Natural killer cell (primary cell): ENCODE results near the gene PLXNB1. TPM values are rescaled to one million over a fixed set of nuclear protein-coding genes. Genes with fewer than 3 reads are reported as not detected.

Experiments
- ATAC-seq, 3 donors: fragments of 150-1000 bp in 2 of 3; fragments of 200-7000 bp in 1 of 3; cut with Tn5 transposase; 1 replicate in 1 of 3; 2 replicates in 2 of 3; pipeline ENCODE4 v1.10.0; 2021; ENCODE audit warnings: mild to moderate bottlenecking in 2 of 3, moderate library complexity in 2 of 3
- DNase-seq, 2 donors: peaks; one replicate each; pipeline versions ENCODE4 v3.0.0 to v3.0.0-alpha.2; 2013 to 2021; ENCODE audit warnings: mixed read lengths in 1 of 2
- H3K27ac ChIP-seq: one replicate; pipeline ENCODE4 v1.5.1; 2013; ENCODE audit warnings: mild to moderate bottlenecking, low read length
- H3K27me3 ChIP-seq: one replicate; pipeline ENCODE4 v1.6.1; 2013; ENCODE audit warnings: low read length; ENCODE audit not compliant: control insufficient read depth, insufficient read depth
- H3K36me3 ChIP-seq: one replicate; pipeline ENCODE4 v1.6.1; 2013; ENCODE audit warnings: low read length; ENCODE audit not compliant: control insufficient read depth, insufficient read depth
- H3K4me1 ChIP-seq: one replicate; pipeline ENCODE4 v1.6.1; 2013; ENCODE audit warnings: low read length; ENCODE audit not compliant: control insufficient read depth, insufficient read depth
- H3K4me3 ChIP-seq: one replicate; pipeline ENCODE4 v1.5.1; 2013; ENCODE audit warnings: low read length
- H3K9me3 ChIP-seq: one replicate; pipeline ENCODE4 v1.6.1; 2013; ENCODE audit warnings: low read length; ENCODE audit not compliant: control insufficient read depth, insufficient read depth
- H3K27ac Mint-ChIP-seq, 2 donors: one replicate each; pipeline ENCODE4 v1.8.0; 2022; ENCODE audit warnings: mild to moderate bottlenecking in 2 of 2, mixed read lengths in 2 of 2, moderate library complexity in 1 of 2
- H3K27me3 Mint-ChIP-seq, 2 donors: one replicate each; pipeline ENCODE4 v1.8.0; 2022; ENCODE audit warnings: low read depth in 2 of 2, mixed read lengths in 2 of 2
- H3K36me3 Mint-ChIP-seq: one replicate; pipeline ENCODE4 v1.8.0; 2022; ENCODE audit warnings: mixed read lengths
- H3K4me1 Mint-ChIP-seq, 2 donors: one replicate each; pipeline ENCODE4 v1.8.0; 2022; ENCODE audit warnings: mixed read lengths in 2 of 2
- H3K4me3 Mint-ChIP-seq: one replicate; pipeline ENCODE4 v1.8.0; 2022; ENCODE audit warnings: mild to moderate bottlenecking, moderate library complexity, mixed read lengths
- H3K9me3 Mint-ChIP-seq, 2 donors: one replicate each; pipeline ENCODE4 v1.8.0; 2022; ENCODE audit warnings: mixed read lengths in 2 of 2
- CTCF ChIP-seq: fragments of 200-600 bp; IDR thresholded peaks from one replicate; pipeline ENCODE4 v1.8.0; 2022; ENCODE audit warnings: antibody characterized with exemption
- WGBS: methylation state at CpG from one replicate; pipeline ENCODE4 v1.1.7; 2013; ENCODE audit warnings: missing lambda C conversion rate; ENCODE audit not compliant: insufficient coverage; 5-methylcytosine and 5-hydroxymethylcytosine counted together
- intact Hi-C: fragments of 100-400 bp; cut with micrococcal nuclease; formaldehyde crosslinking; loops from one replicate; pipeline ENCODE4 v1.14.2; 2022
- total RNA-seq, 4 donors: library from RNA; stranded (reverse); fragments of 120-200 nt in 1 of 4; gene quantifications; one replicate each; pipeline versions ENCODE4 v1.2.3 to v1.2.4, GENCODE V29; 2013 to 2022

PLXNB1 gene
- total RNA-seq, 3 donors from 2014 or later (not counting 1 experiment from before 2014, with no cell fraction given), result 4.3 to 5.0 (median 4.4) TPM

GRCh38 chr3:48413086-48413485 is 16.8 kb downstream of the PLXNB1 start:
- Histone ChIP-seq H3K4me3 (no peak overlapping the region), H3K27ac (no peak overlapping the region), H3K9me3 (no peaks in the 10 kb centered on the region), H3K27me3 (no peaks in the 10 kb centered on the region), H3K36me3 (no peaks in the 10 kb centered on the region), H3K4me1 (no peaks in the 10 kb centered on the region)
- TF ChIP-seq CTCF, result no peak
- H3K4me1 Mint-ChIP-seq, result no peaks in the 10 kb centered on the region
- 77% methylated on average over 8 of the region's 8 CpGs for WGBS
- H3K9me3 Mint-ChIP-seq, result no peaks in the 10 kb centered on the region
- no peak for ATAC-seq
- H3K27ac Mint-ChIP-seq, result no peak overlapping the region
- no peak for DNase-seq
- H3K27me3 Mint-ChIP-seq, result no peaks in the 10 kb centered on the region
- H3K4me3 Mint-ChIP-seq, result no peak overlapping the region
- H3K36me3 Mint-ChIP-seq, result no peaks in the 10 kb centered on the region
- intact Hi-C loops, result no loop called here

GRCh38 chr3:48412375-48413001 is 17.4 kb downstream of the PLXNB1 start:
- Histone ChIP-seq H3K27me3 (no peaks in the 10 kb centered on the region), H3K4me1 (no peaks in the 10 kb centered on the region), H3K36me3 (no peaks in the 10 kb centered on the region), H3K27ac (no peak overlapping the region), H3K9me3 (no peaks in the 10 kb centered on the region), H3K4me3 (no peak overlapping the region)
- H3K9me3 Mint-ChIP-seq, result no peaks in the 10 kb centered on the region
- DNase-seq (no peak), ATAC-seq (no peak)
- no peak overlapping the region for H3K4me3 Mint-ChIP-seq
- H3K27me3 Mint-ChIP-seq, result no peaks in the 10 kb centered on the region
- no peaks in the 10 kb centered on the region for H3K36me3 Mint-ChIP-seq
- no peak overlapping the region for H3K27ac Mint-ChIP-seq
- no peak for TF ChIP-seq CTCF
- intact Hi-C loops, result no loop called here
- WGBS, result 91% methylated on average over 19 of the region's 19 CpGs
- H3K4me1 Mint-ChIP-seq, result no peaks in the 10 kb centered on the region

GRCh38 chr3:48411606-48412374 is 18.1 kb downstream of the PLXNB1 start:
- Mint-ChIP-seq H3K9me3 (no peaks in the 10 kb centered on the region), H3K36me3 (no peaks in the 10 kb centered on the region), H3K27ac (no peak overlapping the region), H3K4me3 (no peak overlapping the region), H3K27me3 (no peaks in the 10 kb centered on the region), H3K4me1 (no peaks in the 10 kb centered on the region)
- no peak for TF ChIP-seq CTCF
- Histone ChIP-seq H3K27me3 (no peaks in the 10 kb centered on the region), H3K9me3 (no peaks in the 10 kb centered on the region), H3K4me3 (no peak overlapping the region), H3K36me3 (no peaks in the 10 kb centered on the region), H3K4me1 (no peaks in the 10 kb centered on the region), H3K27ac (no peak overlapping the region)
- 78% methylated on average over 10 of the region's 11 CpGs for whole genome bisulfite sequencing
- ATAC-seq (no peak), DNase-seq (no peak)
- intact Hi-C loops, result no loop called here
